ENCODE data around the gene NANP. TPM values are rescaled to one million over a fixed set of nuclear protein-coding genes. Genes with fewer than 3 reads are reported as not detected.
"Not testable (repeated sequence)": the region's sequence is repeated elsewhere in the genome, so short reads cannot be mapped to it uniquely, and the experiment has no call there.

NANP gene
- total and polyA plus RNA-seq, 3 donors from 2014 or later, result 4.4 to 6.9 (median 6.3) TPM

- intact Hi-C loops (cut with DNase I; ENCODE audit: low total_unique reads), result no loop called here
- Histone ChIP-seq H3K27me3 (no peaks in the 10 kb centered on the region), H3K9me3 (no peaks in the 10 kb centered on the region), H3K27ac (no peak overlapping the region), H3K4me3 (no peak overlapping the region), H3K4me1 (peaks cover 8% of the 10 kb centered on the region), H3K36me3 (ENCODE audit: low read depth, missing control alignments) (no peaks in the 10 kb centered on the region)
- WGBS, 2 donors, result 90 to 98% methylated on average over 3 of the region's 3 CpGs
- TF ChIP-seq POLR2A (IDR thresholded peaks at IDR 0.05), result no peak
- no peak for TF ChIP-seq CTCF (IDR thresholded peaks at IDR 0.05)
- DNase-seq, result no peak
Observed at GRCh38 chr20:25619514-25619913, 4.3 kb downstream of the NANP start.

GRCh38 chr20:25608774-25609173, 15.0 kb downstream of the NANP start:
- Histone ChIP-seq H3K4me1 (no peaks in the 10 kb centered on the region), H3K4me3 (no peak overlapping the region), H3K27ac (no peak overlapping the region), H3K9me3 (no peaks in the 10 kb centered on the region), H3K27me3 (no peaks in the 10 kb centered on the region), H3K36me3 (ENCODE audit: low read depth, missing control alignments) (no peaks in the 10 kb centered on the region)
- WGBS, 2 donors, result 42 to 50% methylated on average over 3 of the region's 3 CpGs
- no peak for DNase-seq
- no peak for TF ChIP-seq POLR2A (IDR thresholded peaks at IDR 0.05)
- TF ChIP-seq CTCF (IDR thresholded peaks at IDR 0.05), result no peak
- intact Hi-C loops (cut with DNase I; ENCODE audit: low total_unique reads), result no loop called here

GRCh38 chr20:25606094-25606695, 17.6 kb downstream of the NANP start:
- no peak for DNase-seq
- H3K4me1 ChIP-seq, result no peaks in the 10 kb centered on the region
- intact Hi-C loops (cut with DNase I; ENCODE audit: low total_unique reads), result no loop called here
- no peak overlapping the region for H3K4me3 ChIP-seq
- no peaks in the 10 kb centered on the region for H3K9me3 ChIP-seq
- H3K36me3 ChIP-seq (ENCODE audit: low read depth, missing control alignments), result no peaks in the 10 kb centered on the region
- 37 to 43% methylated on average over 1 of the region's 1 CpG for WGBS, 2 donors
- H3K27me3 ChIP-seq, result no peaks in the 10 kb centered on the region
- no peak for TF ChIP-seq POLR2A (IDR thresholded peaks at IDR 0.05)
- no peak overlapping the region for H3K27ac ChIP-seq

DNA sequence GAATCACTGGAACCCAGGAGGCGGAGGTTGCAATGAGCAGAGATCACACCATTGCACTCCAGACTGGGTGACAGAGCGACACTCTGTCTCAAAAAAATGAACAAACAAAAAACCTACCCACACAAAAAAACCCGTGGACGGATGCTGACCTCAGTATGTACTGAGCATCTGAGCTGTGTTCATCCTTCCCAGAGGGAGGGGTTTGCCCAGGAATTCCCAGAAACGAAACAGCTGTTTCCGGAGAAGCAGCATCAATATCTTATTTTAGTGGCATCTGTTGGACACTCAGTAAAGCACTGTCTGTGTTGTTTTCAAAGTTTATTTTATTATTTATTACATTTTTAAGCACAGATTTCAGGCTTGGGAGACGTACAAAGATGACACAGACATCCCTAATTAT, 18.7 kb downstream of the NANP start:
- DNase-seq, result no peak
- no peaks in the 10 kb centered on the region for H3K36me3 ChIP-seq (ENCODE audit: low read depth, missing control alignments)
- H3K4me1 ChIP-seq, result no peaks in the 10 kb centered on the region
- no peaks in the 10 kb centered on the region for H3K27me3 ChIP-seq
- no peak overlapping the region for H3K27ac ChIP-seq
- intact Hi-C loops (cut with DNase I; ENCODE audit: low total_unique reads), result no loop called here
- WGBS, 2 donors, result 78 to 81% methylated on average over 7 of the region's 7 CpGs
- H3K9me3 ChIP-seq, result no peaks in the 10 kb centered on the region
- no peak for TF ChIP-seq CTCF (IDR thresholded peaks at IDR 0.05)
- TF ChIP-seq POLR2A (IDR thresholded peaks at IDR 0.05), result no peak
- H3K4me3 ChIP-seq, result no peak overlapping the region

- H3K27me3 ChIP-seq, result no peaks in the 10 kb centered on the region
- no peak for TF ChIP-seq POLR2A (IDR thresholded peaks at IDR 0.05)
- no peak for TF ChIP-seq CTCF (IDR thresholded peaks at IDR 0.05)
- no peaks in the 10 kb centered on the region for H3K36me3 ChIP-seq (ENCODE audit: low read depth, missing control alignments)
- WGBS, 2 donors, result 88 to 92% methylated on average over 9 of the region's 9 CpGs
- H3K4me1 ChIP-seq, result no peaks in the 10 kb centered on the region
- intact Hi-C loops (cut with DNase I; ENCODE audit: low total_unique reads), result no loop called here
- H3K9me3 ChIP-seq, result no peaks in the 10 kb centered on the region
- H3K4me3 ChIP-seq, result no peak overlapping the region
- H3K27ac ChIP-seq, result no peak overlapping the region
- no peak for DNase-seq
Observed at GRCh38 chr20:25604611-25605010, 19.2 kb downstream of the NANP start.

DNA sequence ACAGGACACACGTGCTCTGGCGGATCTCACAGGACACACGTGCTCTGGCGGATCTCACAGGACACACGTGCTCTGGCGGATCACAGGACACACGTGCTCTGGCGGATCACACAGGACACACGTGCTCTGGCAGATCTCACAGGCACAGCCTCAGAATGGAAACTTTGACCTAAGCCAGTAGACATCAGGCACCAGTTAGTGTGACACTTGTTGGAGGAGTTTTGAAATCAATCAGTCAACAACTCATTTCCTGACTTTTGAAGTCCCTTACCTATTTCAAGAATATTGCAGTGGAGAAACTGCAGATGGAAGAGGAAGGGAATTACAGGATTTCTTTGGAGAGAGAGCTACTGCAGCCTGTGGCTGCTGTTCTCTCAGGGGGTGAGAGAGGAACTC, 20.9 kb downstream of the NANP start:
- H3K27ac ChIP-seq; H3K27me3 ChIP-seq; H3K4me3 ChIP-seq; H3K36me3 ChIP-seq (ENCODE audit: low read depth, missing control alignments); DNase-seq; H3K4me1 ChIP-seq; H3K9me3 ChIP-seq; intact Hi-C loops (cut with DNase I; ENCODE audit: low total_unique reads): not testable (repeated sequence)
- WGBS, 2 donors, result 88 to 97% methylated on average over 5 to 9 of the region's 9 CpGs

DNA sequence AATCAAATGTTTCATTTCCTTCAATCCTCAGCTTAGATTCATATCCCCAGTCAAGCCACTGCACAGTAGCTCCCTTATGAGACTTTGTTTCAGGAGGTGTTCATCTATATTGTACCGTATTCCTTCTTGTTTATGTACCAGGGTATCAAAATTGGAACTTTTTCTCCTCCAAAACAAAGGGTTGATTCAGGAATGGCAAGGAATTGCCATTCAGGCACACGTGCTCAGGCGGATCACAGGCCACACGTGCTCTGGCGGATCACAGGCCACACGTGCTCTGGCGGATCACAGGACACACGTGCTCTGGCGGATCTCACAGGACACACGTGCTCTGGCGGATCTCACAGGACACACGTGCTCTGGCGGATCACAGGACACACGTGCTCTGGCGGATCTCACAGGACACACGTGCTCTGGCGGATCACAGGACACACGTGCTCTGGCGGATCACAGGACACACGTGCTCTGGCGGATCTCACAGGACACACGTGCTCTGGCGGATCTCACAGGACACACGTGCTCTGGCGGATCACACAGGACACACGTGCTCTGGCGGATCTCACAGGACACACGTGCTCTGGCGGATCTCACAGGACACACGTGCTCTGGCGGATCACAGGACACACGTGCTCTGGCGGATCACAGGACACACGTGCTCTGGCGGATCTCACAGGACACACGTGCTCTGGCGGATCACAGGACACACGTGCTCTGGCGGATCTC, 21.5 kb downstream of the NANP start:
- H3K4me1 ChIP-seq; H3K27ac ChIP-seq; intact Hi-C loops (cut with DNase I; ENCODE audit: low total_unique reads); H3K4me3 ChIP-seq; H3K27me3 ChIP-seq; DNase-seq; H3K9me3 ChIP-seq; H3K36me3 ChIP-seq (ENCODE audit: low read depth, missing control alignments): not testable (repeated sequence)
- 88 to 90% methylated on average over 9 to 14 of the region's 39 CpGs for WGBS, 2 donors

All from testis (tissue), 3 donors.